CD4-positive, alpha-beta T cell (primary cell): ENCODE results near the gene SH3RF3. TPM values are rescaled to one million over a fixed set of nuclear protein-coding genes. Genes with fewer than 3 reads are reported as not detected.

Experiments
- ATAC-seq: fragments of 200-7000 bp; cut with Tn5 transposase; one replicate; pipeline ENCODE4 v1.10.0; 2022; ENCODE audit warnings: mild to moderate bottlenecking; ENCODE audit not compliant: poor library complexity
- CTCF ChIA-PET: fragments of 350-600 bp; sonication (Branson Sonifier 250); formaldehyde crosslinking; loops from one replicate; lab custom pipeline; 2021; ENCODE audit warnings: antibody characterized with exemption, inconsistent platforms; lab: Charles Lee
- POLR2A ChIA-PET: fragments of 350-600 bp; sonication (Branson Sonifier 250); formaldehyde crosslinking; loops from one replicate; lab custom pipeline; 2021; ENCODE audit warnings: antibody characterized with exemption, inconsistent platforms; lab: Charles Lee
- DNase-seq, 14 experiments: peaks; one replicate each; pipeline ENCODE4 v3.0.0-alpha.2; 2013 to 2020; ENCODE audit warnings: mixed read lengths in 2 of 14
- H3K27ac ChIP-seq, 2 donors: one replicate each; pipeline versions ENCODE4 v1.5.1 to v1.7.0; 2013; ENCODE audit warnings: low read length in 2 of 2, low read depth in 1 of 2, mild to moderate bottlenecking in 1 of 2
- H3K27me3 ChIP-seq, 2 experiments: 1 replicate in 1 of 2; 2 replicates in 1 of 2; pipeline versions ENCODE4 v1.6.1 to v1.7.0; 2013; ENCODE audit warnings: low read length in 2 of 2, control low read depth in 1 of 2, mild to moderate bottlenecking in 1 of 2, moderate library complexity in 1 of 2; ENCODE audit not compliant: insufficient read depth in 2 of 2, control insufficient read depth in 1 of 2
- H3K36me3 ChIP-seq: one replicate; pipeline ENCODE4 v1.6.1; 2013; ENCODE audit warnings: low read length, control low read depth; ENCODE audit not compliant: insufficient read depth
- H3K4me1 ChIP-seq: one replicate; pipeline ENCODE4 v1.6.1; 2013; ENCODE audit warnings: low read length, control low read depth; ENCODE audit not compliant: insufficient read depth
- H3K4me3 ChIP-seq: one replicate; pipeline ENCODE4 v1.5.1; 2013; ENCODE audit warnings: mild to moderate bottlenecking, low read length, moderate library complexity
- H3K9me3 ChIP-seq, 2 experiments: 1 replicate in 1 of 2; 2 replicates in 1 of 2; pipeline versions ENCODE4 v1.6.1 to v1.7.0; 2013; ENCODE audit warnings: low read length in 2 of 2, mild to moderate bottlenecking in 2 of 2, control low read depth in 1 of 2, moderate library complexity in 1 of 2; ENCODE audit not compliant: control insufficient read depth in 1 of 2, insufficient read depth in 1 of 2
- H3K27ac Mint-ChIP-seq: one replicate; pipeline ENCODE4 v1.8.0; 2020; ENCODE audit warnings: mixed read lengths
- H3K27me3 Mint-ChIP-seq: one replicate; pipeline ENCODE4 v1.8.0; 2021; ENCODE audit warnings: mixed read lengths
- H3K36me3 Mint-ChIP-seq: one replicate; pipeline ENCODE4 v1.8.0; 2021; ENCODE audit warnings: low read depth, mixed read lengths
- H3K4me1 Mint-ChIP-seq: one replicate; pipeline ENCODE4 v1.8.0; 2021; ENCODE audit warnings: low read depth, mixed read lengths
- H3K4me3 Mint-ChIP-seq: one replicate; pipeline ENCODE4 v1.8.0; 2020; ENCODE audit warnings: mild to moderate bottlenecking, mixed read lengths
- H3K9me3 Mint-ChIP-seq: one replicate; pipeline ENCODE4 v1.8.0; 2020; ENCODE audit warnings: mixed read lengths
- intact Hi-C, 2 experiments: fragments of 100-400 bp; cut with DNase I in 1 of 2; cut with micrococcal nuclease in 1 of 2; formaldehyde crosslinking; loops; one replicate each; pipeline versions ENCODE4 v1.15.1 to v1.9.0; 2023 to 2025; cut with DNase I, micrococcal nuclease
- total RNA-seq, 174 experiments: library from RNA in 2 of 174; stranded (reverse) in 2 of 174; gene quantifications; one replicate each; pipeline ENCODE4 v1.2.3 and lab custom pipeline; 2021 to 2026
- TF ChIP-seq, protein P1 (sequence below): fragments of 200-600 bp; IDR thresholded peaks from one replicate; pipeline ENCODE4 v1.8.0; 2022; ENCODE audit warnings: antibody characterized with exemption, mild to moderate bottlenecking

SH3RF3 gene
- total RNA-seq, 2 experiments from 2014 or later, result 5.2 to 5.9 TPM

DNA sequence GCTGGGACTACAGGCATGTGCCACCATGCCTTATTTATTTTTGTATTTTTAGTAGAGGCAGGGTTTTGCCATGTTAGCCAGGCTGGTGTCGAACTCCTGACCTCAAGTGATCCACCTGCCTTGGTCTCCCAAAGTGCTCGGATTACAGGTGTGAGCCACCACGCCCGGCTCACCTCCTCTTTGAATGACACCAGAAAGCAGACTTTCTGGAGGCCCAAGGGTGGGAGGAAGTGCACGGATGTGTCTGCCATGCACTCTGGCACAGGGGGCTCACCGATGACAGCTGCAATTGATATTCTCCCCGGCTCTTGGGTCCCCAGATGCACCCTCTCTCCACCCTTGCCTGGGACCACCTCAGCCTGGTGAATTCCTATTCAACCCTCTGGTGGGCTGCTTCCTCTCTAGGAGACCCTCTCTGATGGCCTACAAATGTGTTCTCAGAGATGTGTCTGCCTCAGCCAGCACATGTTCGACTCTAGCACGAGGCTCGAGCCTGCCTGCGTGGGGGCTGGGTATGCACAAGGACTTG is 397.5 kb downstream of the SH3RF3 start:
- ATAC-seq (no peak), DNase-seq (no peak)
- ChIA-PET CTCF (no interaction called here), POLR2A (no interaction called here)
- Histone ChIP-seq H3K9me3 (no peaks in the 10 kb centered on the region), H3K36me3 (no peaks in the 10 kb centered on the region), H3K4me1 (no peaks in the 10 kb centered on the region), H3K4me3 (no peak overlapping the region), H3K27me3 (no peaks in the 10 kb centered on the region), H3K27ac (no peak overlapping the region)
- TF ChIP-seq, protein P1, sequence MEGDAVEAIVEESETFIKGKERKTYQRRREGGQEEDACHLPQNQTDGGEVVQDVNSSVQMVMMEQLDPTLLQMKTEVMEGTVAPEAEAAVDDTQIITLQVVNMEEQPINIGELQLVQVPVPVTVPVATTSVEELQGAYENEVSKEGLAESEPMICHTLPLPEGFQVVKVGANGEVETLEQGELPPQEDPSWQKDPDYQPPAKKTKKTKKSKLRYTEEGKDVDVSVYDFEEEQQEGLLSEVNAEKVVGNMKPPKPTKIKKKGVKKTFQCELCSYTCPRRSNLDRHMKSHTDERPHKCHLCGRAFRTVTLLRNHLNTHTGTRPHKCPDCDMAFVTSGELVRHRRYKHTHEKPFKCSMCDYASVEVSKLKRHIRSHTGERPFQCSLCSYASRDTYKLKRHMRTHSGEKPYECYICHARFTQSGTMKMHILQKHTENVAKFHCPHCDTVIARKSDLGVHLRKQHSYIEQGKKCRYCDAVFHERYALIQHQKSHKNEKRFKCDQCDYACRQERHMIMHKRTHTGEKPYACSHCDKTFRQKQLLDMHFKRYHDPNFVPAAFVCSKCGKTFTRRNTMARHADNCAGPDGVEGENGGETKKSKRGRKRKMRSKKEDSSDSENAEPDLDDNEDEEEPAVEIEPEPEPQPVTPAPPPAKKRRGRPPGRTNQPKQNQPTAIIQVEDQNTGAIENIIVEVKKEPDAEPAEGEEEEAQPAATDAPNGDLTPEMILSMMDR, result no peak
- Mint-ChIP-seq H3K4me3 (no peak overlapping the region), H3K9me3 (no peaks in the 10 kb centered on the region), H3K36me3 (no peaks in the 10 kb centered on the region), H3K4me1 (no peaks in the 10 kb centered on the region), H3K27me3 (peaks cover 11% of the 10 kb centered on the region), H3K27ac (no peak overlapping the region)
- intact Hi-C loops, result no loop called here

DNA sequence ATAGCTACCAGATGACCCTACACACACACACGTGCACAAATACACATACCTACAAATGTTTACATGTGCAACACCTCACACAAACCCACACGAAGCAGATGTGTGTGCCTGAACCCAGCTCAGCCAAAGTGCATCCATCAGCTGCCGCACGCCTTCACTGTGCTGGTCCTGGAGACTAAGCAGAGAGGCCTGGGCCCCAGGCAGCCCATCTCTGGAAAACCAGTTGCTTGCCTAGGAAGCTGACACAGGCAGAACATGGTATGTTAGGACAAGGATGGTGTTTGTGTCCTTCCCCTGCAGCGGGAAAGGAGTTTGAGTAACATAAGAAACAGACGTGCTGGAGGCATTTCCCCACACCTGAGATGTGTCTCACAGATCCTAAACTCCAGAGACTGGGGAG is 398.1 kb downstream of the SH3RF3 start:
- intact Hi-C loops, result no loop called here
- no peak overlapping the region for H3K27ac ChIP-seq
- ChIA-PET POLR2A (no interaction called here), CTCF (no interaction called here)
- Mint-ChIP-seq H3K4me3 (no peak overlapping the region), H3K4me1 (no peaks in the 10 kb centered on the region), H3K27ac (no peak overlapping the region), H3K36me3 (no peaks in the 10 kb centered on the region), H3K9me3 (no peaks in the 10 kb centered on the region), H3K27me3 (peaks cover 16% of the 10 kb centered on the region)
- no peaks in the 10 kb centered on the region for H3K27me3 ChIP-seq
- TF ChIP-seq, protein P1, result no peak
- H3K36me3 ChIP-seq, result no peaks in the 10 kb centered on the region
- DNase-seq (no peak), ATAC-seq (no peak)
- no peak overlapping the region for H3K4me3 ChIP-seq
- no peaks in the 10 kb centered on the region for H3K4me1 ChIP-seq
- H3K9me3 ChIP-seq, result no peaks in the 10 kb centered on the region

DNA sequence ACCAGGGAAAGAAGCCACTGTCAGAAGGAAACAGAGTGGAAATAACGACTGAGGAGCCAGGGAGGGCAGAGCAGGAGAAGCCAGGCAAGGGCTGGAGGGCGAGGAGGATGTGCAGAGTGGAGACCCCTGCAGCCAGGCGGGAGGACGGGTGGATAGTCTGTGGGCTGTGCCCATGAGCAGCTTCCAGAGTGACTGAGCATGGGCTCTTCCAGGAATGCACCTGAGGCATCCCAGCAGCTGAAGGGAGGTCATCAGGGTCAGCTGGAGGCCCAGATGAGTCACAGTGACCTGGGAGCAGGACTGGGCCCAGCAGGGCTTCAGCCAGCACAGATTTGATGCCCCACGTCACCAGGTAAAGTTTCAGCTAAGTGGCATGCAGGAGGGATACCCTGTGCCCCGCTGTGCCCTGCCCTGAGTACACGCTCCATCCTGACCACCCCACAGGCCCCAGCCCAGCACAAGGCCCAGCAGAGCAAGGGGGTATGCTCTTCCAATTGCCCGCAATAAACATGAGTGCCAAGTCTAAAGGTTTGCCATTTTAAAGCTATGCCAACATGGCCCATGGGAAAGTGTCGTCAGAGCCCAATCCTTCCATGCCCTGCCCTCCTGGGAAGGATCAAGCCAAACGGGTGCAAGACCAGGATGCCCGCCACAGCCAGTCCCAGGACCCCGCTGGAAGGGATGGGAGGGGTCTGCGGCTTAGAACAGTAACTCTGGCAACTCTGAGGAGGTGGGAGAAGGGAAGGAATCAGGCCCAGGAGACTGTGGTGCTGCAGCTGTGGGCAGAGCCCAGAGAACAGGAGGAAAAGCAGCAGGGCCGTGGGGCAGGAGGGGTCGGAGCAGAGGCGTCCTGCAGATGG is 399.1 kb downstream of the SH3RF3 start:
- intact Hi-C loops, result no loop called here
- Histone ChIP-seq H3K9me3 (no peaks in the 10 kb centered on the region), H3K36me3 (no peaks in the 10 kb centered on the region), H3K4me3 (no peak overlapping the region), H3K4me1 (no peaks in the 10 kb centered on the region), H3K27me3 (no peaks in the 10 kb centered on the region), H3K27ac (no peak overlapping the region)
- POLR2A ChIA-PET, result no interaction called here
- H3K36me3 Mint-ChIP-seq, result no peaks in the 10 kb centered on the region
- no peaks in the 10 kb centered on the region for H3K4me1 Mint-ChIP-seq
- no peak overlapping the region for H3K27ac Mint-ChIP-seq
- CTCF ChIA-PET, result no interaction called here
- H3K4me3 Mint-ChIP-seq, result no peak overlapping the region
- ATAC-seq, result no peak
- no peaks in the 10 kb centered on the region for H3K9me3 Mint-ChIP-seq
- TF ChIP-seq, protein P1, result no peak
- no peak for DNase-seq
- H3K27me3 Mint-ChIP-seq, result peaks cover 17% of the 10 kb centered on the region
